ENCODE results near the gene IBA57.
A peak's percentile ranks its signal among the peaks of the same experiment; 100 is the strongest.

The IBA57 gene

DNA sequence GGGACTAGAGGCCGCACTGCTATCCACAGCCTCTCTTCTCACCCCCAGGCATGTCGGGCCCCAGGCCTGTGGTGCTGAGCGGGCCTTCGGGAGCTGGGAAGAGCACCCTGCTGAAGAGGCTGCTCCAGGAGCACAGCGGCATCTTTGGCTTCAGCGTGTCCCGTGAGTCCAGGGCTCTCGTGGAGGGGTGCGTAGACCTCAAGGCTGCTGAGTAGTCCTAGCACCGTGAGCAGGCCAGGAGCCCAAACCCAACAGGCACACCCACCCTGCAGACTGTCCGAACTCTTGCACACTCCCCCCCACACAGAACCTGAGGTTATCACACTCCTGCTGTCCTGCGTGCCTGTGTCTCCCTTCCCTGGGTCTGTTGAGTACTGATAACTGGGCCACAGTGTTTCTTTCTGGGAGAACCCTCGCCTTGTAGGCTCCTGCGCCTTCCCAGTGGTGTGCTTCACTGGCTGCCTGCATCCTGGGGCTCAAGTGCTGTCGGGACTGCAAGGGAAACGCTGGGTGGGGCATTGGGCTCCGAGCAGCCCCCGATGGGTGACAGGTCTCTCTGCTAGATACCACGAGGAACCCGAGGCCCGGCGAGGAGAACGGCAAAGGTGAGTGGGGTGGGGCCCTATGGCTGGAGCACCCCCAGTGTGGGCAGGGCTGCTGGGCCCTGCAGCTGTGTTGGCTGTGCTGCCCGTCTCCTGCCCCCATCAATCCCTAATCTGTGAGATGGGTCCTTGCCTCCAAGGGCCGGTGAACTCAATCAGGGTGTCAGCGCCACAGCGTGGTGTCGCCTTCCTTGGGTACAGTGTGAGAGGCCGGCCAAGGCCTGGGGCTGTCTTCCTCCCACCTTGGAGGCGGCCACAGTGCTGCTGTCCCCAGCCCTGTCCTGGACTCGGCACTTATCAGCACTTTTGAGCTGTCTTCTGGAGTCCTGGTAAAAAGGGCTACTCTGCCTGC, 19.9 kb upstream of the IBA57 start:
- DNase-seq, result no peak

DNA sequence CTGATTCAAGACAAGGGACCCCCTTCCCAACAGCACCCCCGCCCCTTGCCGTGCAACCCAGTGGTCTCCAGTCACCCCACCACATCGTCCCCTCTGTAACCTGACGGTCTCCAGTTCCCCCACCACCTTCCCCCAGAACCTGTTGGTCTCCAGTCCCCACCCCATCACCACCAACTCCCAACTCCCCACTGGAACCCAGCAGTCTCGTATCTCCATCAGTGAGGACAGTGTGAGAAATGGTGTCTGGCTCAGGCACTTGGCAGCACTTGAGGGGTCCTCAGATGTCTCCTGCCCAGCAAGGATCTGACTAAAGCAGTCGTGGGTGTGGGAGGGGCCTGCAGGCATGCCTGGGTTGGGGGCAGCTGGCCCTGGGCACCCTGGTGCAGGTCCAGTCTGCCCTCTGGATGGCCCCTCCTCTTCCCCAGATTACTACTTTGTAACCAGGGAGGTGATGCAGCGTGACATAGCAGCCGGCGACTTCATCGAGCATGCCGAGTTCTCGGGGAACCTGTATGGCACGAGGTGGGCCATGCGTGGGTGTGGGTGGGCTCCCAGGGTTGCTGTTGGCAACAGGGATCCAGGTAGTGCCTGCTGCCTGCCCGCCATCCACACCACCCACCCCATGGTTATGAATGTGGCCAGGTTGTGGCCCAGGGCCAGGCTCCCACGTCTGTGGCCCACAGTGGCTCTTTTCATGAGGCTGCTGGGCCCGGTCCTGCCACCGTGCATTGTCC, 19.0 kb upstream of the IBA57 start:
- DNase-seq, result no peak

DNA sequence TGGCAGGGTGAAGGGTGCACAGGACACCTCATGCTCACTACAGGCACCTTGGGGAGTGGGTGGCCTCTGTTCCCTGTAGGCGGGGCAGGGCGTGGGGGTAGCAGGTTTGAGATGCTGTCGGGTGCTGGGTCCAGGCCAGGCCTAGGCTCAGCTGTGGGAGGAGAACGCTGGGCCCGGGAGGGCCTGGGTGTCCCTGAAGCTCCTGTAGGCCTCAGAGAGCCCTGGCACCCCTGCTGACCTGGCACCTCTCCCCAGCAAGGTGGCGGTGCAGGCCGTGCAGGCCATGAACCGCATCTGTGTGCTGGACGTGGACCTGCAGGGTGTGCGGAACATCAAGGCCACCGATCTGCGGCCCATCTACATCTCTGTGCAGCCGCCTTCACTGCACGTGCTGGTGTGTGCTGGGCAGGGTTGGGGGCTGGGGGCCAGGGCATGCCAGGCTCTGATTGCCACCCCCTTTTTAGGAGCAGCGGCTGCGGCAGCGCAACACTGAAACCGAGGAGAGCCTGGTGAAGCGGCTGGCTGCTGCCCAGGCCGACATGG, 18.4 kb upstream of the IBA57 start:
- DNase-seq, result peak in 1 of 5 experiments; percentile 5

DNA sequence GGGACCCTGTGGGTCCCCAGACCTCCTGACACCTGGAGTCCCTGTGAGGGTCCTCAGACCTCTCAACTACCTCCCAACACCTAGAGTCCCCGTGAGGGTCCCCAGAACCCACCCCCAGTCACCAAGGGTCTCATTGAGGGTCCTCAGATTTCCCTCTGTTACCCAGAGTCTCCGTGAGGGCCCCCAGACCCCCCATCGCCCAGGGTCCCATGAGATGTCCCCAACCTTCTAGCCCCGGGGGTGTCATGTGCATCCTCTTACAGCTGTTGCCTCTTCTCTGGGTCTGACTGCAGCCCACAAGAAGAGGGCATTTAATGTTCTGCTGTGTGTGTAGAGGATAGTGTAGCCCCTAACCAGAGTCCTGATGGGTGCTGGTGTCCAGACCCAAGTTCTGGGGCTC, 17.8 kb upstream of the IBA57 start:
- DNase-seq, result no peak

DNA sequence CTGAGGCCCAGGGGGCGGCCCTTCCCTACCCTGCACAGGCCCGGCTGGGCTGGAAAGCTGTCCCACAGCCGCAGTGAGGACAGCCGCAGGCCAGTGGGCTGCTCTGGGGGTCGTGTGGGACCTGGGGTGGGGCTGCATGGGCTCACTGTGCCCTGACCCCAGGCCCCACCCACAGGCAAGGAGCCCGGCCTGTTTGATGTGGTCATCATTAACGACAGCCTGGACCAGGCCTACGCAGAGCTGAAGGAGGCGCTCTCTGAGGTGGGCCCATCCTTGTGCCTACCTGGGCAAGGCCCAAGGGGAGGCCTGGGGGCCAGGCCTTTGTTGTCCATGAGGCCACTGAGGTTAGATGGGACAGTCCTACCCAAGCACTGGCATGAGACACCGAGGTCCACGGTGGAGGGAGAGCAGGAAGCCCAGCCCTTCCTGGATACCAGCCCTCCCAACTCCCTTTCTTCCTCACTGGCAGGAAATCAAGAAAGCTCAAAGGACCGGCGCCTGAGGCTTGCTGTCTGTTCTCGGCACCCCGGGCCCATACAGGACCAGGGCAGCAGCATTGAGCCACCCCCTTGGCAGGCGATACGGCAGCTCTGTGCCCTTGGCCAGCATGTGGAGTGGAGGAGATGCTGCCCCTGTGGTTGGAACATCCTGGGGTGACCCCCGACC, 17.3 kb upstream of the IBA57 start:
- DNase-seq, result peak in 1 of 5 experiments; percentile 10

DNA sequence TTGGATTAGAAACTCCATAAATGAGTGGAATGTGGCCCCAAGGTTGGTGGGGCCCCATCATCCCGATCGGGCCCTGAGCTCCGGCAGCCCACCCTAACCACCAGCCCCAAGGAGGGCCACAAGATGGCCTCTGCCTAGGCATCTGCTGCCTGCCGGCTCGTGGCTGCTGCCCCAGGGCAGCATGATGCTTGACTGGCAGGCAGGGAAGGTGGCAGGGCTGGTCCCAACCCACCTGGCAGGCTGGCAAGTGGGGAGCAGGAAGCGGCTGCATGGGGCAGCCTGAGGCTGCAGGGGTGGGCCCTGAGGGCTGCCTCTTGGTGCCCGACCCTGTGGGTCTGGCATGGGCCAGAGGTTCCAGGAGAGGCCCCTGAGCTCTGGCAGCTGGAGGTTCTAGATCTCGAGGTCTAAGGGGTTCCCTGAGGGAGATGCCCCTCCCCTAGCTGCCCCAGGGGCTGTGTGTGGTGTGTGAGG, 16.6 kb upstream of the IBA57 start:
- DNase-seq, result peak in 1 of 5 experiments; percentile 9

- DNase-seq, result no peak
Measured at GRCh38 chr1:228149406-228150119, 16.0 kb upstream of the IBA57 start, which contains the start of gene GJC2. TSS of gene GJC2 (plus strand) at chr1:228149930. CDS start at chr1:228157759, 7,829 bp downstream.

DNA sequence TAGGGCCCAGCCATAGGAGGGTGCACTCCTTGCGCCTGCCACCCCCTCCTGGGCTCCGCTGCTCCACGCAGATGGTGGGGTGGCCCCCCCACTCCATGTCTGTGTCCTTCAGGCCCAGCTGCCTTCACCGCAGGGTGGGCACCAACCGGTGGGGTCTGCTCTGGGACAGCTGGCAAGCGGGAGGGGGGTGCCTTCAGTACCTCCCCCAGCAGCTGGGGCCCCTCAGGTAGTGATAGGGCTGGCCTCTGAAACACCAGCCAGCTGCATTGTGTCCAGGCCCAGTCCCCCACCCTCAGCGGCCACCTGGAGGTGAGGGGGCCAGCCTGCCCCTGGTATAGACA, 15.5 kb upstream of the IBA57 start:
- DNase-seq, result no peak

- DNase-seq, result no peak
Measured at GRCh38 chr1:228150461-228151179, 15.0 kb upstream of the IBA57 start.

DNA sequence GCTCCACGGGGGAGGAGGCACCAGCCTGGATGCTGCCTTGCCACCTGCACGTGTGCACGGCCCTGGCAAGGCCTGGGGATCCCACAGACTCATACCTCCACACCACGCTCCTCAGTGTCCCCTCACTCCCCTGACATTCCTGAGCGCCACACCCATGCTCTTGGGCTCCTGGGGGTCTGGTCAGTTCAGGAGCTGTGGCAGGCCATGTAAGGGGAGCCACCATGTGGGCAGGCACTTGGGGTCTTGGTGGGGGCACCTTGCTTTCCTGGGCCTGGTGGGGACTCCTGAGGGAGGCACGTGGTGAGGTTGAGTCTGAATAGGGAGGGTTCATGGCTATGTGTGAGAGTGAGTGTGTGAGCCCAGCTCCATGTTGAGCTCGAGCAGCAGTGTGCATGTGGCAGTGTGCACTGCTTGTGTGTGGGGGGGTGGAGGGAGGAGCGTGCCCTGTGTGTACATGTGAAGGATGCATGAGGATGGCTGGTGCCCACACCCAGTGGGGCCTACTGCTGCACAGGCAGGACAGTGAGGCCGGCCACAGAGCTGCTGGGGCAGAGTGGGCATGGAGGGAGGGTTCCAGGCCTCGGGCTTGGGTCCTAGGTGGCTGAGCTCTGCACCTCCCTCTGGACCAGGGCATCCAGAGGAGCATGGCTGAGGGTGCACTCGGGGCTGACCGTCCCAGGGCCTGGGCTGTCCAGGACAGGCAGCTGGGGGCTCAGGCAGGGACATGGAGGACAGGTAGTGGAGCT, 14.3 kb upstream of the IBA57 start:
- peak in 1 of 5 experiments; percentile 2 for DNase-seq

DNA sequence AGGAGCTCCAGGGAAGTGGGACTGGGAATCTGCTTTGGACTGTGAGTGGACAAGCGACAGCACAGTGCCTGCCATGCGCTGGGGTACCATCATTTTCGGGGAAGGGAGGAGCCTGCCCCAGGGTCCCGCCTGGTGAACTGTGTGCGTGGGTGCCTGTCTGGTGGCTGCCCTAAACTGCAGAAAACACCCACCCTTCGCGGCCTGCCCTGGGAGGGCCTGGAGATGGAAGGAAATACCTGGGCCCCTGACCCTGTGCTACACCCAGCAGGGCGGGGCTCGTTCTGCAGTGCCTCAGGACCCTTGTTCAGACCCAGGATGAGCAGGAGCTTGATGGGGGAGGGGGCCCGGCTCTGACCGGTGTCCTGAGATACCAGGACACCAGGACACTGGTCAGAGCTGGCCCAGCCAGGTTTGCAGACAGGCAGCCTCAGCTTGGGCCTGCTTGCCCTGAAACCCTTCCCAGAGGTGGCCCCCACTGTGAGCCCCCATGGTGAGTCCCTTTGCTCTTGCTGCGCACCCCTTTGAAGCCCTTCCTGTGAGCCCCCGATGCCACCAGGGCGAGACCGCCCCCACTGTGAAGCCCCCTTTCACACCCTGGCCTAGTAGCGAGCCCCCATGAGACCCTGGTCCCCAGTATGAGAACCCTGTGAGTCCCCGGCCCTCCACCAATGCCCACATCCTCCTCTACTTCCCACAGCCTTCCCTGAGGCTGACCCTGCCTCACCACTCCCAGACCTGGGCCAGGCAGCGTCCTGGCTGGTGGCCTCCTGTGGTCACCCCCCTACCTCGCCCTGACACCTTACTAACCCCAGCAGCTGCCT, 13.3 kb upstream of the IBA57 start:
- DNase-seq, result peak in 2 of 5 experiments; percentile 1 to 7

DNA sequence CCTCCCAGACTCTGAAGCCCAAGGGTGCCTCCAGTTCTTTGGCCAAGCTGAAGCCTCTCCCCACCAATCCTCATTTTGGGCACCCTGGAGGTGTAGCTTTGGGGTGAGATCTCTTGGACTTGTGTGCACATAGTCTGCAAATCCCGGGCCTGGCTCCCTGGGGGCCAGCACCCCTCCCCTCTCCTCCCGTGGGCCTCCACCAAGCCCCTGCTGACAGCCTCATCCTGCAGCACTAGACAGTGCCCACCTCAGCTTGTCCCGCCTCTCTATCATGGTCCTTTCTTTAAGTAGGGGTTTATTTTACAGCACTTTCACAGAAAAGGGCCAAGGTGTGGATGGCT, 12.7 kb upstream of the IBA57 start:
- DNase-seq, result no peak

- DNase-seq, result no peak
Measured at GRCh38 chr1:228154021-228154669, 11.5 kb upstream of the IBA57 start.

- no peak for DNase-seq
Measured at GRCh38 chr1:228154670-228155571, 10.7 kb upstream of the IBA57 start.

GRCh38 chr1:228155596-228156514, 9.7 kb upstream of the IBA57 start:
- no peak for DNase-seq

GRCh38 chr1:228156515-228156881, 9.1 kb upstream of the IBA57 start:
- peak in 1 of 5 experiments; percentile 2 for DNase-seq

All from T-helper 2 cell (primary cell).